Vagina (tissue), 2 donors: ENCODE results near the gene RTL1. TPM values are rescaled to one million over a fixed set of nuclear protein-coding genes. Genes with fewer than 3 reads are reported as not detected.

ENCODE experiments used
- DNase-seq, 2 donors: peaks; one replicate each; pipeline ENCODE4 v3.0.0-alpha.2; 2017; ENCODE audit errors: extremely low spot score in 2 of 2
- H3K27ac ChIP-seq: fragments of 200-600 bp; sonication (generic); one replicate; pipeline ENCODE4 v1.5.1; 2019
- H3K27me3 ChIP-seq: fragments of 200-600 bp; sonication (generic); one replicate; pipeline ENCODE4 v1.5.1; 2019
- H3K36me3 ChIP-seq, 2 donors: fragments of 200-600 bp; sonication (generic); one replicate each; pipeline ENCODE4 v1.5.1; 2017 to 2019
- H3K4me1 ChIP-seq: fragments of 200-600 bp; sonication (generic); one replicate; pipeline ENCODE4 v1.5.1; 2019
- H3K4me3 ChIP-seq, 2 donors: fragments of 200-600 bp; sonication (generic); 1 replicate in 1 of 2; 2 replicates in 1 of 2; pipeline ENCODE4 v1.5.1; 2016 to 2019
- H3K9me3 ChIP-seq: fragments of 200-600 bp; sonication (generic); one replicate; pipeline ENCODE4 v1.5.1; 2019
- POLR2A ChIP-seq, 2 donors: fragments of 450-650 bp; IDR thresholded peaks; one replicate each; pipeline ENCODE4 v1.6.1; 2017; ENCODE audit warnings: antibody characterized with exemption in 2 of 2, mild to moderate bottlenecking in 2 of 2, moderate library complexity in 2 of 2
- POLR2AphosphoS5 ChIP-seq, 2 donors: sonication (generic); formaldehyde crosslinking; IDR thresholded peaks; one replicate each; pipeline ENCODE4 v1.9.0; 2017; ENCODE audit warnings: antibody characterized with exemption in 2 of 2, mild to moderate bottlenecking in 2 of 2, low read depth in 1 of 2; ENCODE audit not compliant: insufficient read depth in 1 of 2
- intact Hi-C: fragments of 100-400 bp; cut with DNase I; formaldehyde crosslinking; loops from one replicate; pipeline ENCODE4 v1.15.1; 2023
- total RNA-seq: library from RNA; depleted of rRNA; stranded (reverse); fragments of >200 nt; gene quantifications from one replicate; pipeline ENCODE4 v1.2.3, GENCODE V29; 2016
- TF ChIP-seq, protein P1 (sequence below), 3 experiments: fragments of 450-650 bp in 2 of 3; fragments of 200-600 bp in 1 of 3; sonication (generic) in 1 of 3; IDR thresholded peaks; one replicate each; pipeline ENCODE4 v1.5.1; 2017 to 2019; ENCODE audit warnings: antibody characterized with exemption in 3 of 3, mild to moderate bottlenecking in 2 of 3, moderate library complexity in 2 of 3

Gene RTL1
- total RNA-seq, 1 donor from 2014 or later = not detected

DNA sequence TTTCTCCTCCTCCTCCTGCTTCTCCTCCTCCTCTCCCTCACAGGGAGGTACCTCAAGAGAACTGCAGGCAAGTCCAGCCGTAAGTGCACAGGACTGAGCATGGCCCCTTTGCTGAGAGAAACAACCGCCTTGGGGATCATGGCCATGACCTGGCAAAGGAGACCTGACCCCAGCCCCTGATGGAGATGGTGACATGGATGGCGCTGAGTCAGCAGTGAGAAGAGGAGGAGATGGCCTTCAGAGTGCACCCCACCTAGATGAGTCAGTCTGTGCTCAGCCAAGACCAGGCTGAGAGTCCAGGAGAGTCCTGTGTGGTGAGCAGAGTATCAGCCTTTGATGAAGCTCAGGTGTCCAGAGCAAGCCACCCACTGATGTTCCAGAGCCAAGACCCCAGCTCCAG is 41.2 kb downstream of the RTL1 start:
- no peak overlapping the region for H3K27ac ChIP-seq
- intact Hi-C loops = no loop called here
- TF ChIP-seq POLR2A (IDR thresholded peaks at IDR 0.05) (no peak), POLR2AphosphoS5 (IDR thresholded peaks at IDR 0.05; ENCODE audit: insufficient read depth in 1 of 2, low read depth in 1 of 2) (no peak)
- TF ChIP-seq, protein P1, sequence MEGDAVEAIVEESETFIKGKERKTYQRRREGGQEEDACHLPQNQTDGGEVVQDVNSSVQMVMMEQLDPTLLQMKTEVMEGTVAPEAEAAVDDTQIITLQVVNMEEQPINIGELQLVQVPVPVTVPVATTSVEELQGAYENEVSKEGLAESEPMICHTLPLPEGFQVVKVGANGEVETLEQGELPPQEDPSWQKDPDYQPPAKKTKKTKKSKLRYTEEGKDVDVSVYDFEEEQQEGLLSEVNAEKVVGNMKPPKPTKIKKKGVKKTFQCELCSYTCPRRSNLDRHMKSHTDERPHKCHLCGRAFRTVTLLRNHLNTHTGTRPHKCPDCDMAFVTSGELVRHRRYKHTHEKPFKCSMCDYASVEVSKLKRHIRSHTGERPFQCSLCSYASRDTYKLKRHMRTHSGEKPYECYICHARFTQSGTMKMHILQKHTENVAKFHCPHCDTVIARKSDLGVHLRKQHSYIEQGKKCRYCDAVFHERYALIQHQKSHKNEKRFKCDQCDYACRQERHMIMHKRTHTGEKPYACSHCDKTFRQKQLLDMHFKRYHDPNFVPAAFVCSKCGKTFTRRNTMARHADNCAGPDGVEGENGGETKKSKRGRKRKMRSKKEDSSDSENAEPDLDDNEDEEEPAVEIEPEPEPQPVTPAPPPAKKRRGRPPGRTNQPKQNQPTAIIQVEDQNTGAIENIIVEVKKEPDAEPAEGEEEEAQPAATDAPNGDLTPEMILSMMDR (IDR thresholded peaks at IDR 0.05) = no peak
- H3K27me3 ChIP-seq = no peaks in the 10 kb centered on the region
- no peaks in the 10 kb centered on the region for H3K4me1 ChIP-seq
- no peak overlapping the region for H3K4me3 ChIP-seq
- H3K36me3 ChIP-seq = no peaks in the 10 kb centered on the region
- no peak for DNase-seq
- no peaks in the 10 kb centered on the region for H3K9me3 ChIP-seq

DNA sequence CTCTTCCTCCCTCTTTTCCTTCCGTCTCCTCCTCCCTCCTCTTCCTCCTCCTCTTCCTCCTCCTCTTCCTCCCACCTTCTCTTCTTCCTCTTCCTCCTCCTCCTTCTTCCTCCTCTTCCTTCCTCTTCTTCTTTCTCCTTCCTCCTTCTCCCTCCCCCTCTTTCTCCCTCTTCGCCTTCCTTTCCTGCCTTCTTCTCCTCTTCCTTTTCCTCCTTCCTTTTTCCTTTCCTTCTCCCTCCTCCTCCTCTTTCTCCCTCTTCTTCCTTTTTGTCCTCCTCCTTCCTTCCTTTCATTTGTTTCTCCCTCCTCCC is 41.6 kb downstream of the RTL1 start:
- no peaks in the 10 kb centered on the region for H3K27me3 ChIP-seq
- intact Hi-C loops = no loop called here

DNA sequence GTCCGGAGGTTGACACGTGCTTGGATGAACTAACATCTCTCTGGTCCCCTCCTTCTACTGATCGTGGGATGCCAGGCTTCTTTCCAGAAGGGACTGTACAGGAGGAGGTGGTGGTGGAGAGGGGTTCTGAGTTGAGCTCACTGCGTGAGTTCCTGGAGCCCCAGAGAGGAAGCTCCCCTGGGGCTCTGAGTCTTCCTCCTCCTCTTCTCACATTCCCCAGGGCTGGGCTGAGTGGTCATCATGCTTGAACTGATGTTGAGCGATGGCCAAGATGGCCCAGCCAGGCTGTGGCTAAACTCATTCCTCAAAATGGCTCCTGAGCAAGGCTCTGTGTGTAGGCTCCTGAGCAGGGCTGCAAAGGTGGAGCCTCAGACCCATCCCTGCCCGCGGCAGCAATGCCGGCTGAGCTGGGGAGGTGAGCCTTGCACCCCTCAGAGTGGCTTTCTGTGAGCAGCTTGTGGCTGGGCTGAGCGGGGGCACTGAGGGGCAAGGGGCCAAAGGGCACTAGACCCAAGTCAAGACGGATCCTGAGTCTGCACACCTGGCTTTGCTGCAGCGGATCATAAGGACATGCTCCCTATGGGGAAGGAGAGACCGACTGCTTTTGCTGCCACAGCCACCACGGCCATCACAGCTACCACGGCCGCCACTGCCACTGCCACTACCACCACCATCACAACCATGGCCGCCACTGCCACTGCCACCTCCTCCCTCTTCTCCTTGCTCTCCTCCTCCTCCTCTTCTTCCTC is 42.2 kb downstream of the RTL1 start:
- Histone ChIP-seq H3K4me1 (no peaks in the 10 kb centered on the region), H3K36me3 (no peaks in the 10 kb centered on the region), H3K27ac (no peak overlapping the region), H3K4me3 (no peak overlapping the region), H3K9me3 (no peaks in the 10 kb centered on the region), H3K27me3 (no peaks in the 10 kb centered on the region)
- no peak for DNase-seq
- TF ChIP-seq POLR2AphosphoS5 (IDR thresholded peaks at IDR 0.05; ENCODE audit: insufficient read depth in 1 of 2, low read depth in 1 of 2) (no peak), POLR2A (IDR thresholded peaks at IDR 0.05) (no peak)
- TF ChIP-seq, protein P1 (IDR thresholded peaks at IDR 0.05) = no peak
- intact Hi-C loops = no loop called here

More for the DNA sequence above, 41.6 kb downstream of the RTL1 start:
- Histone ChIP-seq H3K4me3 (no peak overlapping the region), H3K9me3 (no peaks in the 10 kb centered on the region), H3K4me1 (no peaks in the 10 kb centered on the region), H3K36me3 (no peaks in the 10 kb centered on the region), H3K27ac (no peak overlapping the region)
- TF ChIP-seq, protein P1 (IDR thresholded peaks at IDR 0.05) = no peak
- TF ChIP-seq POLR2AphosphoS5 (IDR thresholded peaks at IDR 0.05; ENCODE audit: insufficient read depth in 1 of 2, low read depth in 1 of 2) = no peak
- no peak for TF ChIP-seq POLR2A (IDR thresholded peaks at IDR 0.05)
- DNase-seq = no peak

DNA sequence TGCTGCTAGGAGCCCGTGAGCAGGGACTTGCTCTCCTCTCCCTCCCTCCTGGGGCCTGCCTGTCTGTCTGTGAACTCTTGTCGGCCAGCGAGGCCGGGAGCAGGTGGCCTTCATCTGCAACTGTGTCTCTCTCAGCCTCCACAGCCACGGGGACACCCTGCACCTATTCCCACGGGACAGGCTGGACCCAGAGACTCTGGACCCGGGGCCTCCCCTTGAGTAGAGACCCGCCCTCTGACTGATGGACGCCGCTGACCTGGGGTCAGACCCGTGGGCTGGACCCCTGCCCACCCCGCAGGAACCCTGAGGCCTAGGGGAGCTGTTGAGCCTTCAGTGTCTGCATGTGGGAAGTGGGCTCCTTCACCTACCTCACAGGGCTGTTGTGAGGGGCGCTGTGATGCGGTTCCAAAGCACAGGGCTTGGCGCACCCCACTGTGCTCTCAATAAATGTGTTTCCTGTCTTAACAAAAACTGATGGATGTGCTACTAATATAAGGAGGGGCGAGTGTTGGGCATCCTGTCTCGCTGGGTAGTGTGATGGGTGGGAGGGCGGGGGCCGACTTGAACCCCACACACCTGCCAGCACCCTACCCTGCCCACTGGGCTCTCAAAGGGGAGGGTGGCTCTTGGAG is 42.9 kb downstream of the RTL1 start:
- Histone ChIP-seq H3K27ac (no peak overlapping the region), H3K27me3 (no peaks in the 10 kb centered on the region), H3K9me3 (no peaks in the 10 kb centered on the region), H3K4me1 (no peaks in the 10 kb centered on the region), H3K4me3 (no peak overlapping the region), H3K36me3 (no peaks in the 10 kb centered on the region)
- no peak for DNase-seq
- intact Hi-C loops = no loop called here
- TF ChIP-seq, protein P1 (IDR thresholded peaks at IDR 0.05) = no peak
- TF ChIP-seq POLR2AphosphoS5 (IDR thresholded peaks at IDR 0.05; ENCODE audit: insufficient read depth in 1 of 2, low read depth in 1 of 2) (no peak), POLR2A (IDR thresholded peaks at IDR 0.05) (no peak)

DNA sequence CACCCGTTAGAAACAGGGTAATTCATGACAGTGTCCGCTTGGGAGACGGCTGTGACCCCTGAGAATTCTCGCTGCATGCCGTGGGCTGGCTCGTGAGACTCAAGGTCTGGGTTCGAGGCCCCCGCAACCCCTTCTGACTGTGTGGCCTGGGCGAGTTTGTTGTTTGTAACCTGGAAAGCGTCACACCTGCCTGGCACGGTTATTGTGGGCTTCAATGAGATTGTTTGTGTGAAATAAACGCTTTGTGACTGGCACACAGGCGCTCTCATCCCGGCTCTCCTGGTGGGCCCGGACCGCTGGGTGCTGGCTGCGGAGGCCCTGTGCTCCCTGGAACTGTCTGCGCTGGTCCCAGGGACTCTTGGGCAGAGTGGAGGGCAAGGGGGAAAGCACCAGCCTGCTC is 43.7 kb downstream of the RTL1 start:
- H3K4me3 ChIP-seq = no peak overlapping the region
- DNase-seq = no peak
- intact Hi-C loops = loop anchor here (10.0 kb wide), 1 partner anchor 765 kb away; no protein-coding TSS in a partner anchor
- no peak for TF ChIP-seq POLR2AphosphoS5 (IDR thresholded peaks at IDR 0.05; ENCODE audit: insufficient read depth in 1 of 2, low read depth in 1 of 2)
- no peak for TF ChIP-seq POLR2A (IDR thresholded peaks at IDR 0.05)
- TF ChIP-seq, protein P1 (IDR thresholded peaks at IDR 0.05) = no peak
- H3K27ac ChIP-seq = no peak overlapping the region
- no peaks in the 10 kb centered on the region for H3K4me1 ChIP-seq
- no peaks in the 10 kb centered on the region for H3K27me3 ChIP-seq
- H3K9me3 ChIP-seq = no peaks in the 10 kb centered on the region
- H3K36me3 ChIP-seq = no peaks in the 10 kb centered on the region
